Gastroesophageal sphincter (tissue), 3 donors: Measurements from ENCODE around the gene UBA6.

Experiments
- CTCF ChIP-seq, 4 experiments: fragments of 200-600 bp in 2 of 4; fragments of 450-650 bp in 2 of 4; sonication (generic) in 1 of 4; IDR thresholded peaks; one replicate each; pipeline ENCODE4 v1.5.1; 2017 to 2019; ENCODE audit warnings: antibody characterized with exemption in 4 of 4, mild to moderate bottlenecking in 2 of 4, moderate library complexity in 2 of 4
- POLR2A ChIP-seq, 2 donors: fragments of 450-650 bp; IDR thresholded peaks; one replicate each; pipeline ENCODE4 v1.6.1; 2017; ENCODE audit warnings: antibody characterized with exemption in 2 of 2, mild to moderate bottlenecking in 2 of 2, moderate library complexity in 1 of 2

- no peak for TF ChIP-seq CTCF (IDR thresholded peaks at IDR 0.05)
- no peak for TF ChIP-seq POLR2A (IDR thresholded peaks at IDR 0.05)
Observed at GRCh38 chr4:67604749-67605148, 96.2 kb downstream of the UBA6 start.
